ENCODE results near the gene SNAI3.

SNAI3 gene

DNA sequence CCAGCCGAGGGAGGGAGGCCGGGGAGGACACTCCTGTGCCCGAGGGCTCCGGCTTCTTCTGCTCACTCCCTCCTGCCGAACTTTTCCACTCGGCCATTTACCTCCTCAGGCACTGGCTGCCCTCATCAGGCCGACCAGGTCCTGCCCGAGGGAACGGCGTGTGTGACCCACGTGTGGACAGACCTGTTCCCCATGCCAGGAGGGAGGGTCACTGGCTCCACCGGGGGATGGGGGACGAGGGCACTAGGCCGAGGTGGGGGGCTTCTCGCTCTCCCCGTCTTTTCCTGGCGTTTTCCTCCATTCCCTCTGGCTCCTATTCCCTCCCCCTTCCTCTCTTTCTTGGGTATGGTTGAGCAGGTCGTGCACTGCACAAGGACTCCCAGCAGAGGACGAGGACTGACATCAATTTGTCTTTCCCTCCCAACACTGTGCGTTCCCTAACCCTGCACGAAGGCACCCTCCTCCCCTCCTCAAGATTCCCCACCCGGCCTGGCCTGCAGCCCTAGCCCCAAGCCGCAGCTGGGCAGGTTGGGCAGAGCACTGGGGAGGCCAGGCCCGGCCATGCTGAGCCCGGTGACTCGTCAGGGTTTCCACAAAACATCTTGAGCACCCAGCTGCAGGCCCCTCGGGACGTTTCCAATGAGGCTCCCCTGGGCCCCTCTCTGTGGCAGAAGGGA, 51.2 kb downstream of the SNAI3 start:
- DNase-seq (ENCODE audit: low spot score) = no peak

DNA sequence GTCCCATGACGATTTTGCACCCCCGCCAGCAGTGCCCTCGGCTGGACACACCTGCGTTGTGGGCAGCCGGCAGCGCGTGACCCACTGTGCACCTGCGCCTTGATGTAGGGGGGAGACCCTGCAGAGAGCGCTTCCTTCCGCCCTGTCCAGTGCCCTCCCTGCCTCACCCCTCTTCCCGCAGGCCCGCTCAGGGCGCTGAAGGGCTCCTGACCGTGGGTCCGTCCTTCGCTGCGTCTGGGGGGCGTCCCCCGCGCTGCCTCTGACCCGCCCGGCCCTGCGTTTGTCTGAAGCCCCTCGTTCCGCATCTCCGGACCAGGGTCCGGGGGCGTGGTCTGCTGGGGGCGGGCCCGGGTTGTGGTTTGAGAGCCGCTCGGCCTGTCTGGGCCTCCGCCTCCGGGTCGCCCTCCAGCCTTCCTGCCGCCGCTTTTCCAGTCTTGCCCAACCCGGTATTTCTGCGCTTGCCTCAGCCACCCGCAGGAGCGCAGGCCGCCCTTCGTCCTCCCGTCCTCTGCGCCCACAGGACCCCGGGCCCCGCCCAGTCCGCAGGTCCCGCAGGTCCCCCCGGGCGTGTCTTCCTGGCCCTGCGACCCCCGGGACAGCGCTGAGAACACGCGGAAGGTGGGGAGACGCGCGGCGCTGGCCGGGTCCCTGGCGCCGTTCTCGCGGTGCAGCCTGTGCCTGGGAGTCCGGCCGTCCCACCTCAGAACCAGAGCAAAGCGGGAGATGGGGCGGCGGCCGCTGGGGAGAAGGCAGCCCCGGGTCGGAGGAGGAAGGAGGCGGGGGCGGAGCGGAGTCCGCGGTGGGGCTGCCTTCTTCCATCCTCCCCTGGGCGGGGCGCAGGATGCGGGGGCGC, 51.9 kb downstream of the SNAI3 start:
- DNase-seq (ENCODE audit: low spot score) = no peak

DNA sequence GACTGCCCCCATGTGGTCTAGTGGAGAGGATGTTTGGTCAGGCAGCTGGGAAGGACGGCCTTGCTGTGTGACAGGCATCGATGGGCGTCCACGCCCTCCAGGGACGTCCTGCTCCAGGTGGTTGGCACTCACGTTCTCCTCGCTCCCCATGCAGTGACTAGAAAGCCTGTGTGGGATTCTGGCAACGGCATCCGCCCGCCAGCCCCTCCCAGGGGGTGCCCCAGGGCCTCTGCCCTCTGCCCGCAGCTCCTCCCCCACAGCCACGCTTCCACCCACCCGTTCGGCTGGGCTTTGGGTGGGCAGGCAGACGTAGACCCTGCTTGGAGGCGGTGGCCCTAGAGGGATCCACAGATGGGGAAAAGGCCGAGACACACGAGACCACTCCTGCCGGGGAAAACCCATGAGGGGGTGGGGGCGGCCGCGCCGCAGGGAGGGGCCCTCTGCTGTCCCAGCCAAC, 52.6 kb downstream of the SNAI3 start:
- no peak for DNase-seq (ENCODE audit: low spot score)

DNA sequence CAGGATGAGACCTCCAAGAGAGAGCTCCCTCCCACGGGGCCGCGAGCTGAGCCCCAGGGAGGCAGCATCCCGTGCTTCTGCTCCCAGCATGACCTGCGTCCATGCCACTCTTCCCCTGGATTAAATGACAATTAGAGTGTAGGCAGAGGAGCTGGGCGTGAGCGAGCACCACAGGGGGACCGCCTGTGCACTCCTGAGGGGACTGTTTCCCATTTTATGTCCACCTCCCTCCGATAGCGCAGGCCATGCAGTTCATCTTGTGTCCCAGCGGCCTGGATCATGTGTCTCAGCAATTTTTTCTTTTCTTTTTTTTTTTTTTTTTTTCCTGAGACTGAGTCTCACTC, 53.7 kb downstream of the SNAI3 start:
- DNase-seq (ENCODE audit: low spot score) = no peak

DNA sequence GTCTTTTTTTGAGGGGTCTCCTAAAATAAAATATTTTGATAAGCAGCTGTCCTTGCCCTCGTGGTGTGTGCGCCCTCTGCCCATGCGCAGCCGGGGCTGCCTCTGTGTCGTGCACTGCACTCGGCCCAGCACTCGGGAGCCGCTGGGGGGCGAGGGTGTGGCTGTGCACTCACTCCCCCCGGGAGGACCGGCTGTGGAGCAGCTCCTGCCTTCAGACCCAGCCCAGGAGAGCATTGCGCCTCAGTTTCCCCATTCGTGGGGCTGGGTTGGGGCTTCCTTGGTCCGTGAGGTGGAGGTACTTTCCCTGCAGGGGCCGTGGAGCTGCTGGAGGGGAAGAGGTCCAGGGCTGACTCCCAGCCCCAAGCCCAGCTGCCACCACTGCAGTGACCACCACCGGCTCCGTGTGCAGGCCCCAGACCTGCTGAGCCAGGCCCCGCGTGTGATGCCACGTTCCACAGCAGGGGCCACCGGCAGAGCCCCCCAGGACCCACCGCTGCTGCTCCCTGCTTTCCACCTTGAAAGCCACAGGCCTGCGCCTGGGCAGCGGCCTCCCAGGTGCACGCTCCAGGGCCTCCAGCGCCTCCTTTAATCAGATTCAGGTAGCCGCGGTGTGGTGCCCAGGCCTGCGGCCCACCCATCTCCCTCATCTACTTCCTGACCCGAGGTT, 54.3 kb downstream of the SNAI3 start:
- DNase-seq (ENCODE audit: low spot score) = no peak

DNA sequence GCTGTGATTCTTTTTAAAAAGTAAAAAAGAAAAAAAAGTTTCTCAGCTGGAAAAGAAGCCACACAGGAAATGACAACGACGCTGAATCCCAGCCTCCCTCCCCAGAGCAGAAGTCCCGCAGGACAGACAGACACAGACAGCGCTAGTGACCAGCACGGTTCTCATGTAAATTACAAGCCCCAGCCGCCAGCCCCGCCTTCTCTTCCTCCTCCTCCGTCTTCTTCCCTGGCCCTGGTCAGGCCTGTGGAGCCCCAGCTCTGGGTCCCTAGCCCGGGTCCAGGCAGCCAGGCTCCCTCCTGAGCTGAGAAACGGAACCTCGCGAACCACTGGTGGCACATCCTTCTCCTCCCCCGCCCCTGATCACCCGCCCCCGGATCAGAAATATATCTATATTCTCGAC, 54.9 kb downstream of the SNAI3 start:
- DNase-seq (ENCODE audit: low spot score) = no peak

DNA sequence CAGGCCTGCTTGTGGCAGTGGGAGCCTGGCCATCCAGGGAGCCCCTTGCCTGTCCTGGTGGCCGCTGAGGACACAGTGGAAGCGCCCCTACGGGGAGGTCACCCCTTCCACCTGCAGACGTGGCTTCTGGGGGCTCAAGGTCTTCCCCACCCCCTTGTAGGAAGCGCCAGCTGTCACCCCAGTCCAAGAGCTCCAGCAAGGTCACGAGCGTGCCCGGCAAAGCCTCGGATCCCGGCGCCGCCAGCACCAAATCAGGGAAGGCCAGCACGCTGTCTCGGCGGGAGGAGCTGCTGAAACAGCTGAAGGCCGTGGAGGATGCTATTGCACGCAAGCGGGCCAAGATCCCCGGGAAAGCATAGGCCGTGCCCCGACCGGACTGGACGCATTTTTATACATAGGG, 55.4 kb downstream of the SNAI3 start:
- DNase-seq (ENCODE audit: low spot score) = no peak

DNA sequence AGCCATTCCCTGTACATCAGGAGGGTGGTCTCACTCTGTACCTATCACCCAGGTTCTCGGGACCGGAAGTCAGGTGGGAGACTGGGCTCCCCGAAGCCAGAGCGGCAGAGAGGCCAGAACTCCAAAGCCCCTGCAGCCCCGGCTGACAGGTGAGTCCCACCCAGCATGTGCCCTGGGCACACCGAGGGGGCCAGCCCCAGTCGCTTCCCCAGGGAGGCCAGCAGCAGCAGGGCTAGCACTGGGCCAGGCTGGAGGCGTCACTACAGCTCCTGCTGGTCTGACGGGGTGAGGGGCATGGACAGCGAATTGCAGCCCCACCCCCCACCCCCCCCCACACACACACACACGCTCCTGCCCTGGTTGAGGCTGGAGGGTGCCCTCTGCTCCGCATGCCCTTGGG, 55.9 kb downstream of the SNAI3 start:
- no peak for DNase-seq (ENCODE audit: low spot score)

DNA sequence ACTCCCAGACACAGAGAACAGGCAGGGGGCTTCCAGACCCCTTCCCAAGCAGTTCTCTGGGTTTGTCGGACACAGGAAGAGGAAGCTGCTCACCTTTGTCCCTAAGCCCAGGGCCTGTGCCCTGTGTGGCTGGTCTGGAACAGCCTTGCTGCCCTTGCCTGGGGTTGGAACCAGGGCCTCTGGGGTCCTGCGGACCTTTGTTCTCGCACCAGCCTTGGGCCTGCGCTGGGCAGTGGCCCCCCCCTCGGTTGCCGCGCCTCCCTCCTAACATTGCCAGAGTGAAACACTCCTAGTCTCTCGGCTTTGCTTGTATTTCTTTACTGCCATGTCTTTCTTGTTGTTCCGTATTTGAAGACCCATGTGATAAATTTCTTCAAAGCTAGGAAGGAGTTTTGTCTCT, 56.5 kb downstream of the SNAI3 start:
- no peak for DNase-seq (ENCODE audit: low spot score)

DNA sequence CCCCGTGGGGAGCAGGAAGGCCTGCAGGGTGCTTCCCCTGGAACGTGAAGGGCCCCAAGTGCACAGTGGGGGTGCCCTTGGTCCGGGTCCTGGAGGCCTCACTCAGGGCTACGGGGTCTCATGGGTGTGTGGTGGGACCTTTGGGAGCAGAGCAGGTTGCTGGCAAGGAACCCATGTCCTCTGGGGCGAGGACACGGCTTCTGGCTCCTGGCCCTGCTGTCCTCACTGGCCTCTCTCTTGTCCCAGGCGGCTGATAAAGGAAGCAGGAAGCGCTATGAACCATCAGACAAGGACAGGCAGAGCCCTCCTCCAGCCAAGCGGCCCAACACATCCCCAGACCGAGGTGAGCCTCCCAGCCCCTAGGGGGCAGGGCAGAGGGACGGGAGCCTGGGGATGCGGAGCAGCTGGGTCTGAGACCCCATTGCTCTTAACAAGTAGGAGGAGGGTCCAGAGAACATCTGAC, 57.8 kb downstream of the SNAI3 start:
- no peak for DNase-seq (ENCODE audit: low spot score)

Measured in hematopoietic multipotent progenitor cell treated with erythropoietin and hydrocortisone succinate and interleukin-3 and kit ligand, for 17 days (in vitro differentiated cells).